ENCODE data around the gene SMIM22.

- TF ChIP-seq POLR2AphosphoS5 (IDR thresholded peaks at IDR 0.05; ENCODE audit: borderline replicate concordance, low read depth, low read length) (no peak), EZH2 (IDR thresholded peaks at IDR 0.05) (no peak)
Measured at GRCh38 chr16:4771646-4772045, 23.5 kb upstream of the SMIM22 start.

Data from SK-N-MC (cell line).